Loucy (cell line): ENCODE results near the gene PCNT.

Experiments used
- H2AFZ ChIP-seq: fragments of 200-600 bp; sonication (generic); 2 replicates; pipeline ENCODE4 v1.6.0; 2016; ENCODE audit warnings: antibody characterized with exemption, mild to moderate bottlenecking, low read length, moderate library complexity
- H3F3A ChIP-seq: fragments of 200-600 bp; 2 replicates; pipeline ENCODE4 v1.6.0; 2016; ENCODE audit warnings: antibody characterized with exemption, low read depth, mild to moderate bottlenecking
- H3K27me3 ChIP-seq: fragments of 200-600 bp; sonication (generic); 2 replicates; pipeline ENCODE4 v1.6.1; 2014; ENCODE audit warnings: low read length, mild to moderate bottlenecking; ENCODE audit not compliant: insufficient read depth, poor library complexity, severe bottlenecking
- H3K36me3 ChIP-seq: fragments of 200-600 bp; sonication (generic); 2 replicates; pipeline ENCODE4 v1.6.1; 2016; ENCODE audit warnings: low read length; ENCODE audit not compliant: insufficient read depth
- H3K4me1 ChIP-seq: fragments of 200-600 bp; sonication (generic); 2 replicates; pipeline ENCODE4 v1.5.1; 2014; ENCODE audit warnings: low read length, mild to moderate bottlenecking; ENCODE audit not compliant: insufficient read depth, poor library complexity, severe bottlenecking
- H3K4me2 ChIP-seq: fragments of 200-600 bp; sonication (generic); 2 replicates; pipeline ENCODE4 v1.6.0; 2014; ENCODE audit warnings: antibody characterized with exemption, low read length, low read depth, mild to moderate bottlenecking; ENCODE audit not compliant: poor library complexity, severe bottlenecking
- H3K4me3 ChIP-seq: fragments of 200-600 bp; sonication (generic); 2 replicates; pipeline ENCODE4 v1.5.1; 2014; ENCODE audit warnings: low read length, mild to moderate bottlenecking, mixed read lengths; ENCODE audit not compliant: poor library complexity, severe bottlenecking
- H3K79me2 ChIP-seq: fragments of 200-600 bp; sonication (generic); 2 replicates; pipeline ENCODE4 v1.6.1; 2014; ENCODE audit warnings: low read length; ENCODE audit not compliant: insufficient read depth
- H3K9ac ChIP-seq: fragments of 200-600 bp; sonication (generic); 2 replicates; pipeline ENCODE4 v1.6.0; 2014; ENCODE audit warnings: mild to moderate bottlenecking, low read depth, low read length, moderate library complexity; ENCODE audit not compliant: poor library complexity, severe bottlenecking
- H3K9me2 ChIP-seq: fragments of 200-600 bp; sonication (generic); replicated peaks from 2 replicates; pipeline ENCODE4 v1.6.1; 2016; ENCODE audit warnings: low read depth, low read length, mixed read lengths
- H3K9me3 ChIP-seq: fragments of 200-600 bp; sonication (generic); 2 replicates; pipeline ENCODE4 v1.6.1; 2014; ENCODE audit warnings: mild to moderate bottlenecking, antibody characterized with exemption, low read length, low read depth; ENCODE audit not compliant: insufficient read depth
- H4K20me1 ChIP-seq: fragments of 200-600 bp; sonication (generic); 2 replicates; pipeline ENCODE4 v1.6.0; 2014; ENCODE audit warnings: antibody characterized with exemption, low read length, mild to moderate bottlenecking; ENCODE audit not compliant: insufficient read depth, poor library complexity, severe bottlenecking
- CTCF ChIP-seq: fragments of 200-600 bp; sonication (generic); conservative IDR thresholded peaks from 2 replicates; pipeline ENCODE4 v1.5.1; 2014; ENCODE audit warnings: mild to moderate bottlenecking, antibody characterized with exemption, low read length
- EZH2phosphoT487 ChIP-seq: fragments of 200-600 bp; IDR thresholded peaks from 2 replicates; pipeline ENCODE4 v1.6.1; 2018; ENCODE audit warnings: antibody characterized with exemption, mild to moderate bottlenecking, moderate library complexity, borderline replicate concordance

The PCNT gene

GRCh38 chr21:46381541-46381940 is 57.6 kb downstream of the PCNT start:
- H3K27me3 ChIP-seq = no peaks in the 10 kb centered on the region
- peaks cover 7% of the 10 kb centered on the region for H4K20me1 ChIP-seq
- no peak overlapping the region for H2AFZ ChIP-seq
- no peaks in the 10 kb centered on the region for H3K9me2 ChIP-seq
- no peak overlapping the region for H3K4me3 ChIP-seq
- H3K9me3 ChIP-seq = peaks cover 3% of the 10 kb centered on the region; the same call in 1 of the 2 replicates
- peaks cover 67% of the 10 kb centered on the region; the same call in 1 of the 2 replicates for H3K79me2 ChIP-seq
- no peaks in the 10 kb centered on the region for H3K4me1 ChIP-seq
- no peak overlapping the region for H3K4me2 ChIP-seq
- H3K36me3 ChIP-seq = peaks cover 60% of the 10 kb centered on the region; the same call in 1 of the 2 replicates
- H3F3A ChIP-seq = peaks cover 6% of the 10 kb centered on the region; the same call in 1 of the 2 replicates
- H3K9ac ChIP-seq = no peak overlapping the region
- TF ChIP-seq CTCF = no peak
- no peak for TF ChIP-seq EZH2phosphoT487

- Histone ChIP-seq H3K36me3 (peaks cover 75% of the 10 kb centered on the region; the same call in 1 of the 2 replicates), H3K79me2 (peaks cover 44% of the 10 kb centered on the region; the same call in 1 of the 2 replicates)
These were observed 60.6 kb downstream of the PCNT start for GRCh38 chr21:46384556-46384955.

GRCh38 chr21:46385846-46386733 is 62.1 kb downstream of the PCNT start:
- no peaks in the 10 kb centered on the region for H3K9me2 ChIP-seq
- H4K20me1 ChIP-seq = no peaks in the 10 kb centered on the region
- no peak overlapping the region for H3K4me2 ChIP-seq
- peaks cover 6% of the 10 kb centered on the region; the same call in 1 of the 2 replicates for H3F3A ChIP-seq
- H3K9ac ChIP-seq = no peak overlapping the region
- no peaks in the 10 kb centered on the region for H3K27me3 ChIP-seq
- H3K36me3 ChIP-seq = peaks cover 90% of the 10 kb centered on the region; the same call in 1 of the 2 replicates
- peaks cover 32% of the 10 kb centered on the region; the same call in 1 of the 2 replicates for H3K79me2 ChIP-seq
- H3K9me3 ChIP-seq = peaks cover 3% of the 10 kb centered on the region; the same call in 1 of the 2 replicates
- no peak overlapping the region for H2AFZ ChIP-seq
- no peak overlapping the region for H3K4me3 ChIP-seq
- TF ChIP-seq EZH2phosphoT487 (no peak), CTCF (no peak)
- no peaks in the 10 kb centered on the region for H3K4me1 ChIP-seq

More at GRCh38 chr21:46384556-46384955, 60.6 kb downstream of the PCNT start:
- Histone ChIP-seq H3F3A (peaks cover 6% of the 10 kb centered on the region; the same call in 1 of the 2 replicates), H3K9me2 (no peaks in the 10 kb centered on the region), H3K4me3 (no peak overlapping the region), H3K4me1 (no peaks in the 10 kb centered on the region), H2AFZ (no peak overlapping the region), H3K4me2 (no peak overlapping the region), H4K20me1 (no peaks in the 10 kb centered on the region), H3K9me3 (peaks cover 3% of the 10 kb centered on the region; the same call in 1 of the 2 replicates), H3K27me3 (no peaks in the 10 kb centered on the region), H3K9ac (no peak overlapping the region)
- TF ChIP-seq CTCF (no peak), EZH2phosphoT487 (no peak)
